GM06990 (cell line): ENCODE data around the gene FDX1.
A peak's percentile ranks its signal among the peaks of the same experiment; 100 is the strongest.

Experiments used
- DNase-seq: peaks from one replicate; pipeline ENCODE4 v3.0.0-alpha.2; 2011; ENCODE audit not compliant: insufficient read length; ENCODE audit errors: extremely low read depth
- H3K27me3 ChIP-seq: replicated peaks from 2 replicates; pipeline ENCODE4 v1.6.0; 2011; ENCODE audit warnings: low read length; ENCODE audit not compliant: control insufficient read depth, insufficient read depth
- H3K36me3 ChIP-seq: 2 replicates; pipeline ENCODE4 v1.5.1; 2011; ENCODE audit warnings: low read length; ENCODE audit not compliant: control insufficient read depth, insufficient read depth
- H3K4me3 ChIP-seq: replicated peaks from 2 replicates; pipeline ENCODE4 v1.5.1; 2011; ENCODE audit warnings: low read depth, mild to moderate bottlenecking, control low read depth, low read length
- TF ChIP-seq, protein P1 (sequence below): IDR thresholded peaks from 2 replicates; pipeline ENCODE4 v1.5.1; 2011; ENCODE audit warnings: low read length, control low read depth, mild to moderate bottlenecking, inconsistent platforms; ENCODE audit not compliant: insufficient read depth, poor library complexity, severe bottlenecking

The FDX1 gene

DNA sequence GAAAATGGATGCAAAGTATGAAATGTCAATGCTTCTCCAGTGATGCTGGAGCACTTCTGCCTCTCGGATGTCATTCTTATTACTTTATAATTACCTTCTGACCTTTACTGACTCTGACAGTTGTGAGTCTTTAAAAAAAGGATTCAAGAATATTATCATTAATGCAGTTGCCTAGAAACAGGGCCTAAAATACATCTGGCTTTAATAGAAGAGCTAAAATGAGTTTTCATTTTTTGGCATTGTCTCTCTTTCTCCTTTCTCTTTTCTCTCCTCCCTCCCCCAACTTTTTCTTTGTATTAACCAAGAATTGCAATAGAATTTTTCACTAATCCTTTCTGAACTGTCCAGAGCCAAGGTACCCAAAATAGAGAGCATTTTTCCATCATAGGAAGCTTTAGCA is 45.9 kb downstream of the FDX1 start:
- no peak overlapping the region for H3K4me3 ChIP-seq
- DNase-seq, result no peak
- no peaks in the 10 kb centered on the region for H3K27me3 ChIP-seq
- TF ChIP-seq, protein P1, sequence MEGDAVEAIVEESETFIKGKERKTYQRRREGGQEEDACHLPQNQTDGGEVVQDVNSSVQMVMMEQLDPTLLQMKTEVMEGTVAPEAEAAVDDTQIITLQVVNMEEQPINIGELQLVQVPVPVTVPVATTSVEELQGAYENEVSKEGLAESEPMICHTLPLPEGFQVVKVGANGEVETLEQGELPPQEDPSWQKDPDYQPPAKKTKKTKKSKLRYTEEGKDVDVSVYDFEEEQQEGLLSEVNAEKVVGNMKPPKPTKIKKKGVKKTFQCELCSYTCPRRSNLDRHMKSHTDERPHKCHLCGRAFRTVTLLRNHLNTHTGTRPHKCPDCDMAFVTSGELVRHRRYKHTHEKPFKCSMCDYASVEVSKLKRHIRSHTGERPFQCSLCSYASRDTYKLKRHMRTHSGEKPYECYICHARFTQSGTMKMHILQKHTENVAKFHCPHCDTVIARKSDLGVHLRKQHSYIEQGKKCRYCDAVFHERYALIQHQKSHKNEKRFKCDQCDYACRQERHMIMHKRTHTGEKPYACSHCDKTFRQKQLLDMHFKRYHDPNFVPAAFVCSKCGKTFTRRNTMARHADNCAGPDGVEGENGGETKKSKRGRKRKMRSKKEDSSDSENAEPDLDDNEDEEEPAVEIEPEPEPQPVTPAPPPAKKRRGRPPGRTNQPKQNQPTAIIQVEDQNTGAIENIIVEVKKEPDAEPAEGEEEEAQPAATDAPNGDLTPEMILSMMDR, result no peak
- H3K36me3 ChIP-seq, result no peaks in the 10 kb centered on the region

DNA sequence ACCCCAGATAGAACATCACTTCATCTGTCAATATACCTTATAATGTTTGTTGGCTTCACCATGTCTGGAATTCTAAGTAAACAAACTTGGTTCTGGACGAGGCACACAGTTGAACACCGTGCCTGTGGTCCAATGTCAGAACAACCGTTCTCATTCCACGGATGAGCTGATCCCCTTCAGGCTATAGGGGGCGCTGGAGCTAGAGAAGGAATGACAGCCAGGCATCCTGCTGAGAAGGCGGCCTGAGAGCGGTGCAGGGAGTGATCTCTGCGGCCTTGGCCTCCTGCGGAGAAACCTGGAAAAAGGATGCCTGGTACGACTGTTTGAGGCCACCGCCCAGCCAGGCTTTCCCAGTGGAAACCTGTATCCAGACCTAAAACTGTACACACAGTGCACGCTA is 48.7 kb downstream of the FDX1 start:
- Histone ChIP-seq H3K36me3 (no peaks in the 10 kb centered on the region), H3K27me3 (no peaks in the 10 kb centered on the region), H3K4me3 (no peak overlapping the region)
- TF ChIP-seq, protein P1, result peak; percentile 41
- DNase-seq, result no peak

DNA sequence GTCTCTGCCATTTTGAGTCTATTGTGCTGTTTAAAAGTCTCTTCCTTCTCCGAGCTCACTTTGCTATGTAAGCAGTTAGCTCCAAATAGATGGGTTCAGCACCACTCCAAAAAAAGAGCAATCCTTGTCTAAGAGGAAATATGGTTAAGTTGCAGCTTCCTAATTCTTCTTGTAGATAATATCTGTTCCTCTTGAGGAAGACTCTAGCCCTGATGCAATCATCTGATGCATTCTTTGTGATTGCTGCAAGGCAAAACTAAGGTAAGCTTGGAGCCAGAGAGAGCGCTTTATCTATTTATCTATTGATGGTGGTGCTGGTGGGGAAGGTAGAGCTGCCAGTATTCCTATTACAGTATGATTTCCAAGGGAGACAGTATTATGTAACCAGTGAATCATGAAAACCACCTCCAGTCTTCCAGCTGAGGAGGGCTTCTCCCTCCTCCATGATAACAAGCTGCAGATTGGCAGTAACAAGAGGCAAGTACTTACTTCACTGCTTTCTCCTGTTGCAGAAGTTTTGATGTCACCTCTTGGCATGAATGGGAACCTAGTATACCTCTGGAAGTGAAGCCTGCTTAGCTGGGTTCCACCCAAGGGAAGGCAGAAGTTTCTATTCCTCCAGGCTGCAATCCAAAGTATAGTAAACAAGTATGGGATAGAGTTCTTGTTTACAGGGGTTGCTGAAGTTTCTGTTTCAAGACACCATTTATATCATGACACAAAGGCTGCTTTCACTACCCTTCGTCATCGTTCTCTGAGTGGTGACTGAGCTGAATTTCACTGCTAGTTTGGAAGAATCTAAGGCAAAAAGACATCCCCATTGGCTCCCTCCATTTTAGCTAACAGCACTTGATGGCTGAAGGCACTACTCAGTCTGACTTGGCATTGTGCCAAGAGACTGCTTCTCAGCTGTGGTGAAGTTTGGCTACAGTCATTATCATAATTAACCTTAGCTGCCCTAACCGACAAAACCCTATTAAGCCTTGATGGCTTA is 49.7 kb downstream of the FDX1 start:
- TF ChIP-seq, protein P1, result no peak
- no peak for DNase-seq

DNA sequence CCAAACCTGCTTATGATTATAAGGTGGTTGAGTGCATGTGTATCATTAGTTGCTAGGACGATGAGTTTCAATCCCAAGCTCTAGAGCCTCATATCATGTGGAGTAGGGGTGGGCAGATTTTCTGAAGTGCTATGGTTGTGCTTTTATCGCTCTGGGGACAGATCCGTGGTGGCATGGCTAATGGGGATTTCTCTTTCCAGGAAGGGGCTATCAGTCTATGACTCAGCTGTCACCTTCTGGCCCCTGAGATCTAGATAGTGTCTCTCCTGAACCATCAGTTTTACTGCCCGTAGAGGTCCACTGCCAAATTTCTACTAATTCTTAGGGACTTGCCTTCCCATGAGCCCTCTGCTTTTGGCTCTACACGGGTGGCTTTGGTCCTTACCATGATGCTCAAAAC is 51.8 kb downstream of the FDX1 start:
- H3K36me3 ChIP-seq, result no peaks in the 10 kb centered on the region
- H3K4me3 ChIP-seq, result no peak overlapping the region
- TF ChIP-seq, protein P1, result no peak
- H3K27me3 ChIP-seq, result no peaks in the 10 kb centered on the region
- no peak for DNase-seq

More for the DNA sequence above, 49.7 kb downstream of the FDX1 start:
- Histone ChIP-seq H3K4me3 (no peak overlapping the region), H3K27me3 (no peaks in the 10 kb centered on the region), H3K36me3 (no peaks in the 10 kb centered on the region)

DNA sequence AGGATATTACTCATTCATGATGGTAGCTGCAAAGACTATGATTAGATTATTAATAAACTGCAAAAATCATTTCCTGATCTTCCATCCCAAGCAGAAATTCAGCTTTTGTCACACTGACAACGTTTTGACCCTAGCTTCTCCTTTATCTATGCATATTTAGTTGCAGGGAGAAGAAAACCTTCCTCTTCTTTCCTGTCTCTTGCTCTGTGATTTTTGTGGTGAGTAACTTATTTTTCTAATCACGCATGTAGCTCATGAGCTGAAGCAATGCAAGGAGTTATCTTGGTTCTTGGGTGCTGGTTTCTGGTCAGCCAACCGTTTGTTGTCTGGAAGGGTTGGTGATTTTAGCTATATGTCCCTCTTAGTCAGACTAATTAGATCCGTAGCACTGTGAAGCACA is 56.4 kb downstream of the FDX1 start:
- Histone ChIP-seq H3K36me3 (no peaks in the 10 kb centered on the region), H3K4me3 (no peak overlapping the region), H3K27me3 (no peaks in the 10 kb centered on the region)
- no peak for DNase-seq
- TF ChIP-seq, protein P1, result no peak
